Measurements from ENCODE around the gene NIPAL3. TPM values are rescaled to one million over a fixed set of nuclear protein-coding genes. Genes with fewer than 3 reads are reported as not detected.
A peak's percentile ranks its signal among the peaks of the same experiment; 100 is the strongest.

The NIPAL3 gene
- total RNA-seq, 1 donor from 2014 or later: 32.5 TPM

DNA sequence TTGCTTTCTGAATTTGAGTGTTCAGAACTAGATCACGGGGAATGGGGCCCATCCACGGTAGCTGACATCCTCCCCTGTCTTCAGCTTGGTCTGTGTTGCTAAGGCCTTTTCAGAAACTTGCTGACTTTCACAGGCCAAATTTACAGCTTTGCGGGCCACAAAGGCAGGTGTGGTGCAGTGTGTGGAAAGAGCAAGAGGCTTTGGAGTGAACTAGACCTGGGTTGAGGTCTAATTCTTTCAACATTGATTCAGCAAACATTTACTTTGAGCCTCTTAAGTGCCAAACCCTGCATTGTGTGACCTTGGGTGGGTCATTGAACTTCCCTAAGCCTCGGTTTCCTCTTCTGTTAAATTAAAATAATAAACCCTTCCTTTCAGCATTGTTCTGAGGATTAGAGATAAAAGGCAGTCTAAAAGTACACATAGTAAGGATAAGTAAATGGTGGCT is 26.3 kb upstream of the NIPAL3 start:
- DNase-seq (ENCODE audit: low read depth): no peak
- H3K4me3 ChIP-seq (ENCODE audit: low read depth, low read length): no peak overlapping the region
- TF ChIP-seq, protein P1, sequence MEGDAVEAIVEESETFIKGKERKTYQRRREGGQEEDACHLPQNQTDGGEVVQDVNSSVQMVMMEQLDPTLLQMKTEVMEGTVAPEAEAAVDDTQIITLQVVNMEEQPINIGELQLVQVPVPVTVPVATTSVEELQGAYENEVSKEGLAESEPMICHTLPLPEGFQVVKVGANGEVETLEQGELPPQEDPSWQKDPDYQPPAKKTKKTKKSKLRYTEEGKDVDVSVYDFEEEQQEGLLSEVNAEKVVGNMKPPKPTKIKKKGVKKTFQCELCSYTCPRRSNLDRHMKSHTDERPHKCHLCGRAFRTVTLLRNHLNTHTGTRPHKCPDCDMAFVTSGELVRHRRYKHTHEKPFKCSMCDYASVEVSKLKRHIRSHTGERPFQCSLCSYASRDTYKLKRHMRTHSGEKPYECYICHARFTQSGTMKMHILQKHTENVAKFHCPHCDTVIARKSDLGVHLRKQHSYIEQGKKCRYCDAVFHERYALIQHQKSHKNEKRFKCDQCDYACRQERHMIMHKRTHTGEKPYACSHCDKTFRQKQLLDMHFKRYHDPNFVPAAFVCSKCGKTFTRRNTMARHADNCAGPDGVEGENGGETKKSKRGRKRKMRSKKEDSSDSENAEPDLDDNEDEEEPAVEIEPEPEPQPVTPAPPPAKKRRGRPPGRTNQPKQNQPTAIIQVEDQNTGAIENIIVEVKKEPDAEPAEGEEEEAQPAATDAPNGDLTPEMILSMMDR (conservative IDR thresholded peaks at IDR 0.05; ENCODE audit: low read depth, low read length): no peak

DNA sequence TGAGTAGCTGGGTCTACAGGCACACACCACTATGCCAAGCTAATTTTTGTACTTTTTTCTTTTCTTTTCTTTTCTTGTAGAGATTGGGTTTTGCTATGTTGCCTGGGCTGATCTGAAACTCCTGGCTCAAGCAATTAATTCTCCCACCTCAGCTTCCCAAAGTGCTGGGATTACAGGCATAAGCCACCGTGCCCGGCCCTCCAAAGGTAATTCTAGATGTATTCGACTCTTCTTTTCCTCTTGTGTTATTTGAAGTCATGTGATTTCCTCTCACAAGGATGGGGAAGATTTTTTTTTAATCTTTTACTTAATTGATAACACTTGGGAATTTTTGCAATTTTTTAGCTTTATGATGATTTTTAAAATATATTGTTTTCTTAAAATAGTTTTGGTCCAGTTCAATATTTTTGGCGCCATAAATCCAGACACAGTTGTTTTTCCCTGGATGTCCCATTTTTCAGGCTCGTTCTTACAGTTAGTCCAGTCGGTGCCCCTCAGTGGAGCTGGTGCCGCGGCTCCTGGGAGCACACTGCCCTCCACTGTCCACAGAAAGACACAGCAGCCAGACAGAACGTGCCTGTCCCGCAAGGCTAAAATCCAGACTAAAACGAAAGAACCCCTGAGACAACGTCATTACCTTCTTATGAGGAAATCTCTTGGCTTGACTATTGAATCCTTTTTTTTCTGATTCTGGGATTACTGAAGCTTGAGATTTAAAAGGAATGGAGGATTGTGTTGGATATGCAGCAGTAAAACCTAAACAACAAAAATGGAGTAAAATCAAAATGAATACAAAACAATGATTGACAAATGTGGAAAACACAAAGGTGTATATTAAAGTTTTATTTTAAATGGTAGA is 24.4 kb upstream of the NIPAL3 start:
- DNase-seq (ENCODE audit: low read depth): peak; percentile 49
- no peak overlapping the region for H3K4me3 ChIP-seq (ENCODE audit: low read depth, low read length)
- TF ChIP-seq, protein P1 (conservative IDR thresholded peaks at IDR 0.05; ENCODE audit: low read depth, low read length): peak; percentile 98

DNA sequence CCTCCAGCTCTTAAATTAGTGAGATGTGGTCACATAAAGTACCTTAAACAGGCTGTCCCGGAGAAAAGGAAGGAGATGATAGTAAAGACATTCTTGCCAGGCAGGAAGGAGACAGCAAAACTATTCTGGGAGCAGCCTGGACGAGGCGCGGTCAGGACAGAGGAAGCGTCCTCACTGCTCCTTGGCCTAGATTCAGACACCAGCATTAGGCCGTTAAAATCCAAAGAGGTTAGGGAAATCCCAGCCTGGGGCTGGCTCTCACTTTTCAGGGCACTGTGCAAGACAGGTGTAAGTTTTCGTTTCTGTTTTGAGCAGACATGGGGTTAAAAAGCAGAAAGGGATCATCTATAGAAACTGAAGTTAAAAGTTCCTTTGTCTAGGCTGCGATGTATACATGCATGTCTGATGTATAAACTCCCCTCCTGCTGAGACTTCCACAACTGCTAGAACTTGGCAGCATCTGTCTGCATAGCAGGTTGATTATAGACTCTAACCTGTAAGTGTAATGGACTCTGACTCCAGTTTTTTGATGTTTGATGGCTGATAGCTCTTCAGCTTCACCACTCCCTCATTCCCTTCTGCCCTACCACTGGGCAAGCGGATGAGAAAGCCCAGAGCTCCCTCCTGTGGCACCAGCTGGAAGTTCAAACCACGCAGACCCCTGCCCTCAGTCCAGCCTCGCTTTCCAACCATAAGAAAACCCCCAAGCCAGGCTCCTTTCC is 23.6 kb upstream of the NIPAL3 start:
- peak; percentile 19 for DNase-seq (ENCODE audit: low read depth)
- TF ChIP-seq, protein P1 (conservative IDR thresholded peaks at IDR 0.05; ENCODE audit: low read depth, low read length): peak; percentile 89
- no peak overlapping the region for H3K4me3 ChIP-seq (ENCODE audit: low read depth, low read length)

DNA sequence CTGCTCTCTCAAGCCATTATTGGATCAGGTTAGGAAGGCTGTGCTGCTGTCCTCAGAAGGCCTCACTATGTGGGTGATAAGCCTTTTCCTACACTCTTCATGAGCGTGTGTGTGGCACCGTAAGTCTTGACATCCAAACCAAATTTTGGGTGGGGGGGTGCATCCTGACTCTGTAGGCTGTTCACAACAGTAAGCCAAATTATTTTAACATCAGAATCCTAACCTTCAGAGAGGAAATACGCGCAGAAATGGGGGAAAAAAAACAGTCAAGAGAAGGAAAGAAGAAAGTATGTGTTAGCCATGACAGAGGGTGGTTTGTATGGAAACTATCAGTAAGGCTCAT is 23.0 kb upstream of the NIPAL3 start:
- H3K4me3 ChIP-seq (ENCODE audit: low read depth, low read length): no peak overlapping the region
- no peak for DNase-seq (ENCODE audit: low read depth)
- TF ChIP-seq, protein P1 (conservative IDR thresholded peaks at IDR 0.05; ENCODE audit: low read depth, low read length): no peak

DNA sequence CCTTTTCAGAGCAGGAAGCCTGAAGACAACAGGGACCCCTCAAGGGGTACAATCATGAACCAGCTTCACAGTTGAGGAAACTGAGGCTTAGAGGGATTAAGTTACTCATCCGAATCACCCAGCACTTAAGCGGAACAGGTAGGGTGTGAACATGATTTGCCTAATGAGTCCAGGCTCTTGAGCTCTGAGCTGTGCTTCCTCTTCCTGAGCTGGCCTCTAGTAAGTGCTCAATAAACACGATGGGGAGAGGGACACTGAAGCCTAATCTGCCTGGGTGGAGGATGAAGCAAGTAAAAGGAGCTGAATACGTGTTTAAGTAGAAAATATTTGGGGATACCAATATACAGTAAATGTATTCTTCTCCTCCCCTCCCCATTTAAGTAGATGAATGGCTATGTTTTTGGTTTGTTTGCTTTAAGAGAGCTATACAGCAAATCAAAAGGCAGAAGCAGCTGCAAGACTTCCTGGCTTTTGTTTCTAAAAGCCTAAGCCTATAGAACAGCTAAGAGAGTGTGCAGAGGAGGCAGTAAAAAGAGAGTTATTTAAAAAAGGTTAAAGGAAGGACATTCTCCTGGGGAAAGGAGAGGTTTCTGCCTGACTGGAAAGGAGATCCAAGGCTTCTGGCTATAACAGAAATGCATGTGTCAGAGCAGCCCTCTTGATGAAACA is 22.5 kb upstream of the NIPAL3 start:
- H3K4me3 ChIP-seq (ENCODE audit: low read depth, low read length): no peak overlapping the region
- DNase-seq (ENCODE audit: low read depth): no peak

DNA sequence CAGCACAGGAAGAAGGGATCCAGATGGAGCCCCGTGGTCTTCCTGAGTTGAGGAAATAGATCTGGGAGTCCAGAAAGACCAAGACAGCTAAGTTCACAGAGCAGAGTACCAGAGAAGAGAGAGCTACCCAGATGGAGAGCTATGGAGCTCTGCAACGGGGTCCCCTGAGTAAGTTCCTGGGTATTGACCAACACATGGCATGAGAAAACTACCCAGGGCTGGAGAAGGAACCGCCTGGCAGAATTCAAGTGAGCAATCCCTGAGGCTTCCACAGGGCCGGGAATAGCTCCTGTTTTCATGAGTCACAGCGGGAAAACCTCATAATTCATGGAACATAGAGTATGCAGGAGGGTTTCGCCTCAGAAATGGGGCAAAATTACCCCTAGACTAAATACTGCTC is 21.7 kb upstream of the NIPAL3 start:
- H3K4me3 ChIP-seq (ENCODE audit: low read depth, low read length): no peak overlapping the region
- DNase-seq (ENCODE audit: low read depth): peak; percentile 64
- TF ChIP-seq, protein P1 (conservative IDR thresholded peaks at IDR 0.05; ENCODE audit: low read depth, low read length): no peak

More for the DNA sequence above, 22.5 kb upstream of the NIPAL3 start:
- TF ChIP-seq, protein P1 (conservative IDR thresholded peaks at IDR 0.05; ENCODE audit: low read depth, low read length): no peak
